ENCODE data around the gene ZNF726. TPM values are rescaled to one million over a fixed set of nuclear protein-coding genes. Genes with fewer than 3 reads are reported as not detected.
"Not testable (repeated sequence)": the region's sequence is repeated elsewhere in the genome, so short reads cannot be mapped to it uniquely, and the experiment has no call there.

ZNF726 gene
- total and polyA plus RNA-seq, 2 experiments from 2014 or later, result not detected

- no peaks in the 10 kb centered on the region for H3K79me2 ChIP-seq
- H3K4me3 ChIP-seq, result no peak overlapping the region
- peaks cover 4% of the 10 kb centered on the region for H3K9me3 ChIP-seq (ENCODE audit: low read depth)
- H3K36me3 ChIP-seq (replicated peaks; ENCODE audit: insufficient read depth, low read depth), result no peaks in the 10 kb centered on the region
- no peak overlapping the region for H3K27ac ChIP-seq
- H3K27me3 ChIP-seq, result no peaks in the 10 kb centered on the region
- H2AFZ ChIP-seq, result no peak overlapping the region
- no peaks in the 10 kb centered on the region for H3K9me2 ChIP-seq (replicated peaks; ENCODE audit: insufficient read depth)
- no peaks in the 10 kb centered on the region for H4K20me1 ChIP-seq (ENCODE audit: insufficient read depth, poor library complexity, severe bottlenecking)
- H3K4me2 ChIP-seq, result no peak overlapping the region
- TF ChIP-seq CTCF (IDR thresholded peaks at IDR 0.05; ENCODE audit: poor library complexity), result no peak
- no peak for TF ChIP-seq EZH2phosphoT487 (IDR thresholded peaks at IDR 0.05; ENCODE audit: low read depth, severe bottlenecking, unreplicated experiment)
- no peak for TF ChIP-seq EZH2 (IDR thresholded peaks at IDR 0.05; ENCODE audit: borderline replicate concordance)
- 74% methylated on average over 15 of the region's 15 CpGs for WGBS (ENCODE audit: low lambda C conversion rate, missing lambda C conversion rate)
- H3K4me1 ChIP-seq (ENCODE audit: insufficient read depth), result no peaks in the 10 kb centered on the region
- DNase-seq (ENCODE audit: low spot score), result no peak
These were observed 43.1 kb downstream of the ZNF726 start for GRCh38 chr19:23957660-23958281.

GRCh38 chr19:23963396-23963795 is 48.7 kb downstream of the ZNF726 start:
- not testable (repeated sequence) for H3K4me2 ChIP-seq; H3K9me2 ChIP-seq (replicated peaks; ENCODE audit: insufficient read depth); H3K9me3 ChIP-seq (ENCODE audit: low read depth); H3K4me3 ChIP-seq; H3K27ac ChIP-seq; H3K4me1 ChIP-seq (ENCODE audit: insufficient read depth); H3K79me2 ChIP-seq; H4K20me1 ChIP-seq (ENCODE audit: insufficient read depth, poor library complexity, severe bottlenecking); H2AFZ ChIP-seq; H3K27me3 ChIP-seq; DNase-seq (ENCODE audit: low spot score); H3K36me3 ChIP-seq (replicated peaks; ENCODE audit: insufficient read depth, low read depth)
- WGBS (ENCODE audit: low lambda C conversion rate, missing lambda C conversion rate), result 93% methylated on average over 19 of the region's 20 CpGs

GRCh38 chr19:23963881-23964280 is 49.2 kb downstream of the ZNF726 start:
- H4K20me1 ChIP-seq (ENCODE audit: insufficient read depth, poor library complexity, severe bottlenecking); H3K9me3 ChIP-seq (ENCODE audit: low read depth); DNase-seq (ENCODE audit: low spot score); H2AFZ ChIP-seq; H3K27ac ChIP-seq; H3K4me1 ChIP-seq (ENCODE audit: insufficient read depth); H3K27me3 ChIP-seq; H3K79me2 ChIP-seq; H3K36me3 ChIP-seq (replicated peaks; ENCODE audit: insufficient read depth, low read depth); H3K4me2 ChIP-seq; H3K4me3 ChIP-seq; H3K9me2 ChIP-seq (replicated peaks; ENCODE audit: insufficient read depth): not testable (repeated sequence)
- 97% methylated on average over 17 of the region's 25 CpGs for WGBS (ENCODE audit: low lambda C conversion rate, missing lambda C conversion rate)

GRCh38 chr19:23964334-23964733 is 49.6 kb downstream of the ZNF726 start:
- H3K27ac ChIP-seq; H3K36me3 ChIP-seq (replicated peaks; ENCODE audit: insufficient read depth, low read depth); DNase-seq (ENCODE audit: low spot score); H3K9me3 ChIP-seq (ENCODE audit: low read depth); H3K27me3 ChIP-seq; H3K9me2 ChIP-seq (replicated peaks; ENCODE audit: insufficient read depth); H3K79me2 ChIP-seq; H2AFZ ChIP-seq; H3K4me2 ChIP-seq; H3K4me1 ChIP-seq (ENCODE audit: insufficient read depth); H4K20me1 ChIP-seq (ENCODE audit: insufficient read depth, poor library complexity, severe bottlenecking); H3K4me3 ChIP-seq: not testable (repeated sequence)
- 94% methylated on average over 4 of the region's 26 CpGs for WGBS (ENCODE audit: low lambda C conversion rate, missing lambda C conversion rate)

- no peaks in the 10 kb centered on the region for H3K9me3 ChIP-seq (ENCODE audit: low read depth)
- 61% methylated on average over 2 of the region's 2 CpGs for whole genome bisulfite sequencing (ENCODE audit: low lambda C conversion rate, missing lambda C conversion rate)
These were observed 54.9 kb downstream of the ZNF726 start for GRCh38 chr19:23969630-23970029.

More at GRCh38 chr19:23969630-23970029, 54.9 kb downstream of the ZNF726 start:
- no peaks in the 10 kb centered on the region for H3K9me2 ChIP-seq (replicated peaks; ENCODE audit: insufficient read depth)
- no peaks in the 10 kb centered on the region for H4K20me1 ChIP-seq (ENCODE audit: insufficient read depth, poor library complexity, severe bottlenecking)
- no peak overlapping the region for H2AFZ ChIP-seq
- TF ChIP-seq EZH2phosphoT487 (IDR thresholded peaks at IDR 0.05; ENCODE audit: low read depth, severe bottlenecking, unreplicated experiment) (no peak), EZH2 (IDR thresholded peaks at IDR 0.05; ENCODE audit: borderline replicate concordance) (no peak), CTCF (IDR thresholded peaks at IDR 0.05; ENCODE audit: poor library complexity) (no peak)
- H3K79me2 ChIP-seq, result no peaks in the 10 kb centered on the region
- no peaks in the 10 kb centered on the region for H3K27me3 ChIP-seq
- no peak overlapping the region for H3K4me2 ChIP-seq
- no peak for DNase-seq (ENCODE audit: low spot score)
- no peaks in the 10 kb centered on the region for H3K4me1 ChIP-seq (ENCODE audit: insufficient read depth)
- H3K27ac ChIP-seq, result no peak overlapping the region
- no peaks in the 10 kb centered on the region for H3K36me3 ChIP-seq (replicated peaks; ENCODE audit: insufficient read depth, low read depth)
- no peak overlapping the region for H3K4me3 ChIP-seq

All from hepatocyte (in vitro differentiated cells).